MM.1S (cell line): ENCODE results near the gene EXOC1.
"Not testable (repeated sequence)": the region's sequence is repeated elsewhere in the genome, so short reads cannot be mapped to it uniquely, and the experiment has no call there.

Experiments used
- DNase-seq: peaks from one replicate; pipeline ENCODE4 v3.0.0-alpha.2; 2015
- H2AFZ ChIP-seq: fragments of 300-600 bp; sonication (generic); 2 replicates; pipeline ENCODE4 v1.6.0; 2016; ENCODE audit warnings: antibody characterized with exemption, low read length
- H3F3A ChIP-seq: fragments of 300-600 bp; sonication (generic); 2 replicates; pipeline ENCODE4 v1.6.1; 2016; ENCODE audit warnings: mild to moderate bottlenecking, antibody characterized with exemption, low read length, moderate library complexity, mixed read lengths; ENCODE audit not compliant: insufficient read depth
- H3K27ac ChIP-seq: fragments of 300-600 bp; sonication (generic); 2 replicates; pipeline ENCODE4 v1.5.1; 2016; ENCODE audit warnings: mild to moderate bottlenecking, low read length
- H3K27me3 ChIP-seq: fragments of 300-600 bp; sonication (generic); replicated peaks from 2 replicates; pipeline ENCODE4 v1.6.0; 2016; ENCODE audit warnings: low read length; ENCODE audit not compliant: insufficient read depth
- H3K36me3 ChIP-seq: fragments of 300-600 bp; sonication (generic); replicated peaks from 2 replicates; pipeline ENCODE4 v1.6.1; 2016; ENCODE audit warnings: mild to moderate bottlenecking, low read length, mixed read lengths; ENCODE audit not compliant: insufficient read depth
- H3K4me1 ChIP-seq: fragments of 300-600 bp; sonication (generic); 2 replicates; pipeline ENCODE4 v1.6.1; 2016; ENCODE audit warnings: low read length, mixed read lengths
- H3K4me2 ChIP-seq: fragments of 300-600 bp; sonication (generic); 2 replicates; pipeline ENCODE4 v1.6.0; 2016; ENCODE audit warnings: low read depth, low read length
- H3K4me3 ChIP-seq: fragments of 300-600 bp; sonication (generic); 2 replicates; pipeline ENCODE4 v1.5.1; 2016; ENCODE audit warnings: low read length, mixed read lengths
- H3K79me2 ChIP-seq: fragments of 300-600 bp; sonication (generic); 2 replicates; pipeline ENCODE4 v1.6.1; 2016; ENCODE audit warnings: mixed run types, low read length, mixed read lengths
- H3K9ac ChIP-seq: fragments of 300-600 bp; sonication (generic); 2 replicates; pipeline ENCODE4 v1.6.1; 2016; ENCODE audit warnings: low read length, mixed read lengths
- H3K9me2 ChIP-seq: fragments of 300-600 bp; sonication (generic); replicated peaks from 2 replicates; pipeline ENCODE4 v1.6.1; 2016; ENCODE audit warnings: mild to moderate bottlenecking, low read length, mixed read lengths; ENCODE audit not compliant: insufficient read depth
- H3K9me3 ChIP-seq: fragments of 300-600 bp; sonication (generic); replicated peaks from 2 replicates; pipeline ENCODE4 v1.6.1; 2016; ENCODE audit warnings: mild to moderate bottlenecking, low read length, mixed read lengths; ENCODE audit not compliant: insufficient read depth
- H4K20me1 ChIP-seq: fragments of 300-600 bp; sonication (generic); 2 replicates; pipeline ENCODE4 v1.6.1; 2016; ENCODE audit warnings: mild to moderate bottlenecking, low read length, moderate library complexity, mixed read lengths; ENCODE audit not compliant: insufficient read depth
- CTCF ChIP-seq: fragments of 300-600 bp; sonication (generic); IDR thresholded peaks from 2 replicates; pipeline ENCODE4 v1.5.1; 2016; ENCODE audit warnings: antibody characterized with exemption, low read length, mixed read lengths
- EZH2 ChIP-seq: fragments of 300-600 bp; sonication (generic); optimal IDR thresholded peaks from 2 replicates; pipeline ENCODE3; 2017; ENCODE audit warnings: low read depth, mild to moderate bottlenecking, antibody characterized with exemption, low read length, mixed read lengths
- EZH2phosphoT487 ChIP-seq: fragments of 300-600 bp; sonication (generic); IDR thresholded peaks from 2 replicates; pipeline ENCODE4 v1.6.1; 2018; ENCODE audit warnings: antibody characterized with exemption, low read length

EXOC1 gene

GRCh38 chr4:55838356-55838755 is 15.1 kb upstream of the EXOC1 start:
- Histone ChIP-seq H2AFZ (no peak overlapping the region), H3K9me2 (no peaks in the 10 kb centered on the region), H4K20me1 (no peaks in the 10 kb centered on the region), H3K4me3 (no peak overlapping the region), H3K4me1 (no peaks in the 10 kb centered on the region), H3K36me3 (no peaks in the 10 kb centered on the region), H3F3A (no peaks in the 10 kb centered on the region), H3K27me3 (no peaks in the 10 kb centered on the region), H3K4me2 (no peak overlapping the region), H3K79me2 (no peaks in the 10 kb centered on the region), H3K9ac (no peak overlapping the region), H3K9me3 (no peaks in the 10 kb centered on the region; the same call in 1 of the 2 replicates), H3K27ac (no peak overlapping the region)
- no peak for TF ChIP-seq EZH2phosphoT487
- DNase-seq, result no peak

- H3K27ac ChIP-seq, result no peak overlapping the region
- no peaks in the 10 kb centered on the region for H3K27me3 ChIP-seq
- no peaks in the 10 kb centered on the region for H3K9me2 ChIP-seq
- H3K4me3 ChIP-seq, result no peak overlapping the region
- H3K9ac ChIP-seq, result no peak overlapping the region
- no peak overlapping the region for H2AFZ ChIP-seq
- H3K4me2 ChIP-seq, result no peak overlapping the region
- H3K79me2 ChIP-seq, result no peaks in the 10 kb centered on the region
- H3K9me3 ChIP-seq, result no peaks in the 10 kb centered on the region; the same call in 1 of the 2 replicates
- no peak for DNase-seq
- no peaks in the 10 kb centered on the region for H3K36me3 ChIP-seq
- no peak for TF ChIP-seq EZH2phosphoT487
- TF ChIP-seq CTCF, result no peak
- TF ChIP-seq EZH2, result no peak
- no peaks in the 10 kb centered on the region for H3F3A ChIP-seq
- no peaks in the 10 kb centered on the region for H3K4me1 ChIP-seq
- H4K20me1 ChIP-seq, result no peaks in the 10 kb centered on the region
Measured at GRCh38 chr4:55838952-55839351, 14.5 kb upstream of the EXOC1 start.

- Histone ChIP-seq H3K9me3 (no peaks in the 10 kb centered on the region; the same call in 1 of the 2 replicates), H3K27ac (no peak overlapping the region), H3K4me2 (no peak overlapping the region), H3K79me2 (no peaks in the 10 kb centered on the region), H3K4me3 (no peak overlapping the region), H3K9me2 (no peaks in the 10 kb centered on the region), H3K9ac (no peak overlapping the region), H4K20me1 (no peaks in the 10 kb centered on the region), H3K36me3 (no peaks in the 10 kb centered on the region), H2AFZ (no peak overlapping the region), H3F3A (no peaks in the 10 kb centered on the region), H3K27me3 (no peaks in the 10 kb centered on the region), H3K4me1 (no peaks in the 10 kb centered on the region)
- DNase-seq, result no peak
- no peak for TF ChIP-seq CTCF
Measured at GRCh38 chr4:55840956-55841355, 12.5 kb upstream of the EXOC1 start.

GRCh38 chr4:55841373-55842239 is 11.8 kb upstream of the EXOC1 start:
- H3K27ac ChIP-seq, H4K20me1 ChIP-seq, H3K4me1 ChIP-seq, H3K36me3 ChIP-seq, H3K9me2 ChIP-seq, H3K9me3 ChIP-seq, H2AFZ ChIP-seq, H3K4me2 ChIP-seq, H3K27me3 ChIP-seq, H3K9ac ChIP-seq, H3K79me2 ChIP-seq, H3F3A ChIP-seq, DNase-seq, H3K4me3 ChIP-seq: not testable (repeated sequence)

GRCh38 chr4:55842312-55842711 is 11.1 kb upstream of the EXOC1 start:
- not testable (repeated sequence) for H3K36me3 ChIP-seq, H3K4me1 ChIP-seq, H3K9me3 ChIP-seq, H3K9ac ChIP-seq, H3K27me3 ChIP-seq, H3K4me3 ChIP-seq, H3K27ac ChIP-seq, H4K20me1 ChIP-seq, DNase-seq, H3F3A ChIP-seq, H3K9me2 ChIP-seq, H3K4me2 ChIP-seq, H2AFZ ChIP-seq, H3K79me2 ChIP-seq
